IMR-90 (cell line): ENCODE data around the gene KBTBD4. TPM values are rescaled to one million over a fixed set of nuclear protein-coding genes. Genes with fewer than 3 reads are reported as not detected.

Experiments
- ATAC-seq: fragments of 200-7000 bp; cut with Tn5 transposase; 2 replicates; pipeline ENCODE4 v1.9.1; 2020; ENCODE audit warnings: low read depth, mild to moderate bottlenecking, moderate library complexity
- BruUV-seq: library from RNA; stranded (reverse); fragments of 400-500 nt; replicated peaks from 2 replicates; lab custom pipeline; 2021; lab: Mats Ljungman, UMichigan
- CTCF ChIA-PET: fragments of 300-600 bp; formaldehyde crosslinking; extraction: SDS; loops from one replicate; lab custom pipeline; 2021; ENCODE audit warnings: antibody characterized with exemption; lab: Yijun Ruan, JAX
- POLR2A ChIA-PET: fragments of 300-600 bp; sonication (Branson Sonifier 250); formaldehyde crosslinking; loops from one replicate; lab custom pipeline; 2022; ENCODE audit warnings: antibody characterized with exemption; ENCODE audit not compliant: unreplicated experiment; lab: Charles Lee
- DNase-seq: peaks from one replicate; pipeline ENCODE4 v3.0.0; 2013
- H2AFZ ChIP-seq: replicated peaks from 2 replicates; pipeline ENCODE3; 2013; ENCODE audit warnings: low read length, mild to moderate bottlenecking; ENCODE audit not compliant: poor library complexity
- H2AK5ac ChIP-seq: 2 replicates; pipeline ENCODE4 v1.6.1; 2013; ENCODE audit warnings: low read depth, low read length, inconsistent platforms
- H2AK9ac ChIP-seq: replicated peaks from 2 replicates; pipeline ENCODE3; 2013; ENCODE audit warnings: mild to moderate bottlenecking, low read depth, low read length, moderate library complexity; ENCODE audit not compliant: poor library complexity
- H2BK120ac ChIP-seq: 2 replicates; pipeline ENCODE4 v1.6.1; 2013; ENCODE audit warnings: low read depth, low read length, inconsistent platforms
- H2BK15ac ChIP-seq: 3 replicates; pipeline ENCODE4 v1.6.1; 2013; ENCODE audit warnings: low read depth, low read length, inconsistent platforms
- H2BK20ac ChIP-seq: 2 replicates; pipeline ENCODE4 v1.6.1; 2013; ENCODE audit warnings: low read depth, mild to moderate bottlenecking, inconsistent platforms, low read length, moderate library complexity
- H2BK5ac ChIP-seq: 2 replicates; pipeline ENCODE4 v1.6.1; 2013; ENCODE audit warnings: mild to moderate bottlenecking, low read depth, low read length, inconsistent platforms; ENCODE audit not compliant: poor library complexity, severe bottlenecking
- H3K14ac ChIP-seq: replicated peaks from 2 replicates; pipeline ENCODE4 v1.6.1; 2013; ENCODE audit warnings: low read depth, low read length, inconsistent platforms
- H3K18ac ChIP-seq: 2 replicates; pipeline ENCODE4 v1.6.1; 2013; ENCODE audit warnings: low read depth, low read length, control low read depth
- H3K23ac ChIP-seq: 2 replicates; pipeline ENCODE4 v1.6.1; 2013; ENCODE audit warnings: low read depth, low read length, inconsistent platforms
- H3K27ac ChIP-seq: 2 replicates; pipeline ENCODE4 v1.5.1; 2013; ENCODE audit warnings: mild to moderate bottlenecking, control low read depth, low read length; ENCODE audit not compliant: insufficient read depth
- H3K27me3 ChIP-seq: 2 replicates; pipeline ENCODE4 v1.6.1; 2013; ENCODE audit warnings: low read length; ENCODE audit not compliant: control insufficient read depth, insufficient read depth
- H3K36me3 ChIP-seq: 2 replicates; pipeline ENCODE4 v1.6.1; 2013; ENCODE audit warnings: low read length, mixed read lengths; ENCODE audit not compliant: control insufficient read depth, insufficient read depth
- H3K4ac ChIP-seq: 2 replicates; pipeline ENCODE4 v1.6.1; 2013; ENCODE audit warnings: low read depth, low read length, inconsistent platforms
- H3K4me1 ChIP-seq: 2 replicates; pipeline ENCODE4 v1.6.1; 2013; ENCODE audit warnings: low read length, mixed read lengths; ENCODE audit not compliant: control insufficient read depth, insufficient read depth
- H3K4me2 ChIP-seq: 2 replicates; pipeline ENCODE4 v1.6.1; 2013; ENCODE audit warnings: low read depth, mild to moderate bottlenecking, control low read depth, low read length, moderate library complexity
- H3K4me3 ChIP-seq: 2 replicates; pipeline ENCODE4 v1.5.1; 2013; ENCODE audit warnings: low read depth, mild to moderate bottlenecking, control low read depth, low read length, moderate library complexity; ENCODE audit not compliant: insufficient read depth
- H3K56ac ChIP-seq: 2 replicates; pipeline ENCODE4 v1.6.1; 2013; ENCODE audit warnings: low read length, inconsistent platforms; ENCODE audit not compliant: insufficient read depth; ENCODE audit errors: extremely low read depth
- H3K79me1 ChIP-seq, 2 experiments: 2 replicates each; pipeline ENCODE4 v1.6.1; 2013; ENCODE audit warnings: low read length in 2 of 2, inconsistent platforms in 1 of 2, low read depth in 1 of 2
- H3K9ac ChIP-seq: 2 replicates; pipeline ENCODE4 v1.6.1; 2013; ENCODE audit warnings: low read depth, low read length, control low read depth
- H3K9me1 ChIP-seq: 2 replicates; pipeline ENCODE4 v1.6.1; 2013; ENCODE audit warnings: low read length, inconsistent platforms; ENCODE audit not compliant: insufficient read depth
- H3K9me3 ChIP-seq: 2 replicates; pipeline ENCODE4 v1.6.1; 2013; ENCODE audit warnings: low read length; ENCODE audit not compliant: control insufficient read depth, insufficient read depth
- H4K20me1 ChIP-seq: 2 replicates; pipeline ENCODE4 v1.6.1; 2013; ENCODE audit warnings: low read length, inconsistent platforms; ENCODE audit not compliant: insufficient read depth
- H4K5ac ChIP-seq: 2 replicates; pipeline ENCODE4 v1.6.1; 2013; ENCODE audit warnings: mild to moderate bottlenecking, low read depth, low read length, control low read depth
- H4K8ac ChIP-seq, 2 experiments: 2 replicates each; pipeline ENCODE4 v1.6.1; 2013; ENCODE audit warnings: low read depth in 2 of 2, low read length in 2 of 2, control low read depth in 1 of 2, inconsistent platforms in 1 of 2
- H4K91ac ChIP-seq: 2 replicates; pipeline ENCODE4 v1.6.1; 2013; ENCODE audit warnings: low read depth, low read length, inconsistent platforms; ENCODE audit not compliant: insufficient read depth
- BHLHE40 ChIP-seq: fragments of 150-350 bp; IDR thresholded peaks from 2 replicates; pipeline ENCODE4 v1.6.1; 2016; ENCODE audit warnings: mild to moderate bottlenecking, low read depth, low read length
- CHD1 ChIP-seq: IDR thresholded peaks from 2 replicates; pipeline ENCODE4 v1.6.1; 2012; ENCODE audit warnings: low read depth, low read length, improper control_type of control experiment
- CTCF ChIP-seq: conservative IDR thresholded peaks from 2 replicates; pipeline ENCODE4 v1.5.1; 2012; ENCODE audit warnings: mild to moderate bottlenecking, low read depth, low read length, improper control_type of control experiment
- FOS ChIP-seq: fragments of 150-350 bp; IDR thresholded peaks from 2 replicates; pipeline ENCODE4 v1.6.1; 2016; ENCODE audit warnings: low read depth, low read length
- MAFK ChIP-seq: IDR thresholded peaks from 2 replicates; pipeline ENCODE4 v1.6.1; 2012; ENCODE audit warnings: low read depth, low read length, improper control_type of control experiment
- MAZ ChIP-seq: IDR thresholded peaks from 2 replicates; pipeline ENCODE4 v1.6.1; 2012; ENCODE audit warnings: low read depth, mild to moderate bottlenecking, low read length, improper control_type of control experiment, moderate library complexity, borderline replicate concordance
- MXI1 ChIP-seq: IDR thresholded peaks from 2 replicates; pipeline ENCODE4 v1.6.1; 2012; ENCODE audit warnings: low read depth, mild to moderate bottlenecking, low read length, moderate library complexity, borderline replicate concordance
- NFE2L2 ChIP-seq: fragments of 150-350 bp; IDR thresholded peaks from 2 replicates; pipeline ENCODE4 v1.6.1; 2016; ENCODE audit warnings: low read depth, mild to moderate bottlenecking, low read length
- POLR2A ChIP-seq: IDR thresholded peaks from 2 replicates; pipeline ENCODE4 v1.6.1; 2012; ENCODE audit warnings: mild to moderate bottlenecking, low read depth, low read length
- RAD21 ChIP-seq: IDR thresholded peaks from 2 replicates; pipeline ENCODE4 v1.6.1; 2012; ENCODE audit warnings: low read length, improper control_type of control experiment
- RCOR1 ChIP-seq: IDR thresholded peaks from 2 replicates; pipeline ENCODE4 v1.6.1; 2012; ENCODE audit warnings: mild to moderate bottlenecking, low read length, improper control_type of control experiment; ENCODE audit not compliant: insufficient replicate concordance
- RFX5 ChIP-seq: IDR thresholded peaks from 2 replicates; pipeline ENCODE4 v1.8.0; 2012; ENCODE audit warnings: low read depth, mild to moderate bottlenecking, low read length, moderate library complexity
- SMC3 ChIP-seq: fragments of 150-350 bp; IDR thresholded peaks from 2 replicates; pipeline ENCODE4 v1.6.1; 2016; ENCODE audit warnings: low read depth, mild to moderate bottlenecking, antibody characterized with exemption, low read length, moderate library complexity
- USF2 ChIP-seq: fragments of 150-350 bp; IDR thresholded peaks from 2 replicates; pipeline ENCODE4 v1.6.1; 2017; ENCODE audit warnings: mild to moderate bottlenecking, antibody characterized with exemption, low read length, low read depth
- WGBS, 2 experiments: methylation state at CpG; one replicate each; pipeline versions ENCODE4 v1.1.5 to v1.1.7; 2013; ENCODE audit warnings: missing lambda C conversion rate in 2 of 2; ENCODE audit not compliant: insufficient read length in 1 of 2; ENCODE audit errors: extremely low coverage in 2 of 2; 5-methylcytosine and 5-hydroxymethylcytosine counted together
- dilution Hi-C: fragments of 300-500 bp; cut with HindIII; formaldehyde crosslinking; loops from one replicate; pipeline ENCODE4 v1.14.3; 2018; ENCODE audit warnings: low sequenced_read_pairs; ENCODE audit not compliant: unreplicated experiment
- in situ Hi-C: fragments of 300-500 bp; cut with MboI; formaldehyde crosslinking; loops from 3 replicates; pipeline ENCODE4 v1.14.3; 2019; ENCODE audit warnings: low sequenced_read_pairs, inconsistent platforms, mixed read lengths
- intact Hi-C: fragments of 100-400 bp; cut with micrococcal nuclease; formaldehyde crosslinking; loops from 2 replicates; pipeline ENCODE4 v1.10.0; 2022
- polyA plus RNA-seq, 3 experiments: library from polyadenylated mRNA; depleted of rRNA; stranded (reverse); fragments of >200 nt; gene quantifications; 2 replicates each; pipeline ENCODE4 v1.2.3, GENCODE V29; 2012; ENCODE audit warnings: low replicate concordance in 1 of 3
- total RNA-seq: library from RNA; depleted of rRNA; stranded (reverse); fragments of >200 nt; gene quantifications from 2 replicates; pipeline ENCODE4 v1.2.3, GENCODE V29; 2012

Gene KBTBD4
- total and polyA plus RNA-seq, 2 of the 4 experiments (the other 2 are of a cell fraction), result 14.9 to 41.6 TPM

GRCh38 chr11:47593934-47594855 lies 15.4 kb upstream of the KBTBD4 start, which contains the start of gene C1QTNF4:
C1QTNF4 (minus strand) TSS chr11:47594411; CDS start chr11:47590810, 3,601 bp downstream.
- Histone ChIP-seq H3K23ac (no peak within 1 kb of the TSS), H3K4me3 (peak within 1 kb of the TSS; percentile 32; the same call in 1 of the 2 replicates), H3K27ac (no peak within 1 kb of the TSS), H3K27me3 (peaks cover 57% of the 10 kb centered on the region), H3K79me1 (no peaks in the 10 kb centered on the region), H4K20me1 (no peaks in the 10 kb centered on the region), H3K36me3 (no peaks in the 10 kb centered on the region), H3K56ac (no peak within 1 kb of the TSS), H3K9ac (no peak within 1 kb of the TSS), H3K4ac (no peak within 1 kb of the TSS), H3K4me1 (no peaks in the 10 kb centered on the region), H3K9me1 (no peaks in the 10 kb centered on the region), H3K18ac (no peak within 1 kb of the TSS), H3K4me2 (peak within 1 kb of the TSS; percentile 77), H2BK15ac (no peak within 1 kb of the TSS), H2BK20ac (no peak within 1 kb of the TSS), H4K5ac (no peak within 1 kb of the TSS), H2AK9ac (peak within 1 kb of the TSS; percentile 78), H2AFZ (peak within 1 kb of the TSS; percentile 72), H4K8ac (no peak within 1 kb of the TSS), H2BK120ac (no peak within 1 kb of the TSS), H3K14ac (no peak within 1 kb of the TSS), H4K91ac (no peak within 1 kb of the TSS), H3K9me3 (peaks cover 3% of the 10 kb centered on the region), H2BK5ac (no peak within 1 kb of the TSS), H2AK5ac (no peak within 1 kb of the TSS)
- in situ Hi-C loops, result no loop called here
- no TSS peak for BruUV-seq
- WGBS, 2 experiments, result 2% methylated on average over 15 of the region's 48 CpGs; no CpG with 5 or more reads in 1 of the 2 experiments
- ATAC-seq, result peak; percentile 58
- dilution Hi-C loops, result no loop called here
- intact Hi-C loops, result no loop called here
- ChIA-PET CTCF (interaction anchor here (1.0 to 1.1 kb wide), 2 partner anchors 8 to 14 kb away, joined by 3 to 5 read pairs; partner anchors contain the start of gene FAM180B), POLR2A (no interaction called here)
- DNase-seq, result no peak
- TF ChIP-seq RFX5, result no peak
- no peak for TF ChIP-seq FOS
- no peak for TF ChIP-seq MAFK
- no peak for TF ChIP-seq BHLHE40
- TF ChIP-seq NFE2L2, result no peak
- TF ChIP-seq SMC3, result no peak
- TF ChIP-seq CTCF, result no peak
- no peak for TF ChIP-seq CHD1
- no peak for TF ChIP-seq RCOR1
- no peak for TF ChIP-seq RAD21
- TF ChIP-seq MAZ, result no peak
- no peak for TF ChIP-seq MXI1
- TF ChIP-seq POLR2A, result no peak
- no peak for TF ChIP-seq USF2
